NB4 (cell line): ENCODE data around the gene MPPE1.
A peak's percentile ranks its signal among the peaks of the same experiment; 100 is the strongest.

Source experiments
- CTCF ChIP-seq: IDR thresholded peaks from one replicate; pipeline ENCODE4 v1.5.1; 2012; ENCODE audit warnings: low read depth, low read length
- MAX ChIP-seq: IDR thresholded peaks from 2 replicates; pipeline ENCODE4 v1.6.1; 2011; ENCODE audit warnings: low read depth, low read length
- MYC ChIP-seq: IDR thresholded peaks from 2 replicates; pipeline ENCODE4 v1.6.1; 2011; ENCODE audit warnings: low read depth, low read length
- POLR2A ChIP-seq: IDR thresholded peaks from 2 replicates; pipeline ENCODE4 v1.6.1; 2011; ENCODE audit warnings: mild to moderate bottlenecking; ENCODE audit not compliant: insufficient read length; ENCODE audit errors: extremely low read depth

- TF ChIP-seq CTCF (no peak), POLR2A (peak; percentile 91), MAX (no peak; the same call in none of the 2 replicates), MYC (peak; percentile 9; the same call in 1 of the 2 replicates)
These were observed 56.8 kb downstream of the MPPE1 start, which contains the start of gene CHMP1B for GRCh38 chr18:11851146-11851805.
